ENCODE results near the gene CCNDBP1.

CCNDBP1 gene

DNA sequence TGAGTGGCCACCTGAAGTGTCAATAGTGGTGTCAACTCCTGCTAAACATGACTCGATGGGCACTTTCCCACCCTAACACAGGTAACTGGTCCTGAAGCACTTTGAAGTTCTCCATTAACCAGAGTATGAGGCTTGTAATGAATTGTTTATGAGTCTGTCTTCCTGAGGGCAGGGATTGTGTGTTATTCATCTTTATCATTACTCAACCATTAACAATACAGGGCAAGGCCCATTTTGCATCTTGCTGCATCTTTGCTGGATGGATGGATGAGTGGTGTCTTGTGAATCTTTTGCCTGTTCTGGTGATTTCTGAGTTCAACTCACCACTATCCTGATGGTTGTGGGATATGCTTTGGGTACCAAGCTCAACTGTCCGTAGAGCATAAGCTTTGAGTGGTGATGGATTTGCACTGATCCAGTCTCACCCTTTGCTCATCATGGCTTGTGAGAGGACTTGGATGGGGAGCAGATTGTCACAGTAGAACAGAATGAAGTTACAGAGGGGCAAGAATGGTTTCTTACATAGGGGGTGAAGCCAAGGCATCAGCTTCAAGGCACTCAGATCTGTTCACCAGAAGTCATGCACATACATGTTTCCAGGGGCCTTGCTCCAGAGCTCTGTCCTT lies 57.9 kb downstream of the CCNDBP1 start:
- no peak for DNase-seq (ENCODE audit: low read depth in 2 of 2)

- no peak for DNase-seq (ENCODE audit: low read depth in 2 of 2)
Observed at GRCh38 chr15:43244092-43244491, 58.9 kb downstream of the CCNDBP1 start.

DNA sequence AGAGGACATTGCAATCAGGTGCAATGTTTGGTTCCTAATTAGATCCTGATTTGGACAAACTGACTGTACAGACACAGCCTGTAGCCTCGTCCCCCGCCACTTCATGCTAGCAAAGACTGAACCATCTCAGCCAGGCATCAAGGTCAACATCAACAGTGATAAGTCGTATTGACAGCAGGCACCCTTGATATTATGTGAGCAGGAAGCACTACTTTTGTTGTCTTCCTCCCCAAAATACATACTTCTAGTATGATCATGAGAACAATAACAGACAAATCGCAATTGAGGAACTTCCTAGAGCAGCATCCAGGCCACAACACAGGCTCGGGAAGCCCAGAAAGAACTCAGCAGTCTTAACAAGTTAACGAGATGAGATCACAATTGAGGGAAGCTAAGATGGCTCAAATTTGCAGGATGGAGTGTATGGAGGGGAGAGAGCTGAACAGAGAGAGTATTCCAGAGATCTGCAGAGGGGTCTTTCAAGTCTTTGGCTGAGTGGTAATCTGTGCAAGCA lies 61.1 kb downstream of the CCNDBP1 start:
- DNase-seq (ENCODE audit: low read depth in 2 of 2) = no peak
